Thyroid gland (tissue), 4 donors: ENCODE data around the gene UBE2E2.

Experiments
- CTCF ChIP-seq, 6 experiments: fragments of 200-600 bp in 3 of 6; fragments of 450-650 bp in 3 of 6; sonication (generic) in 3 of 6; IDR thresholded peaks; one replicate each; pipeline ENCODE4 v1.5.1; 2016 to 2019; ENCODE audit warnings: antibody characterized with exemption in 6 of 6, mild to moderate bottlenecking in 2 of 6, inconsistent platforms in 1 of 6, moderate library complexity in 1 of 6
- POLR2A ChIP-seq, 2 donors: fragments of 450-650 bp; IDR thresholded peaks; one replicate each; pipeline ENCODE4 v1.6.1; 2017; ENCODE audit warnings: antibody characterized with exemption in 2 of 2, mild to moderate bottlenecking in 2 of 2, moderate library complexity in 1 of 2

- no peak for TF ChIP-seq CTCF (IDR thresholded peaks at IDR 0.05)
- TF ChIP-seq POLR2A (IDR thresholded peaks at IDR 0.05) = no peak
Observed at GRCh38 chr3:23209747-23210487, 6.8 kb downstream of the UBE2E2 start.
